H4 (cell line): ENCODE data around the gene CUX1. TPM values are rescaled to one million over a fixed set of nuclear protein-coding genes. Genes with fewer than 3 reads are reported as not detected.
"Not testable (repeated sequence)": the region's sequence is repeated elsewhere in the genome, so short reads cannot be mapped to it uniquely, and the experiment has no call there.

Experiments
- DNase-seq: peaks from one replicate; pipeline ENCODE4 v3.0.0-alpha.2; 2015; ENCODE audit warnings: low spot score
- total RNA-seq: library from RNA; depleted of rRNA; stranded (reverse); fragments of >200 nt; shearing (Covaris generic); gene quantifications from 2 replicates; pipeline ENCODE4 v1.2.3, GENCODE V29; 2014; rRNA removed

CUX1 gene
- total RNA-seq = 20.1 and 21.9 TPM in 2 replicates

- no peak for DNase-seq
Measured at GRCh38 chr7:101817471-101818286, at the start of gene CUX1. TSS of gene CUX1 (plus strand) at chr7:101817626. CDS start at chr7:101817640, 14 bp downstream.

GRCh38 chr7:101768280-101768679, 49.1 kb upstream of the CUX1 start:
- no peak for DNase-seq

- no peak for DNase-seq
Measured at GRCh38 chr7:101770466-101770865, 47.0 kb upstream of the CUX1 start.

GRCh38 chr7:101772508-101773211, 44.8 kb upstream of the CUX1 start:
- DNase-seq = no peak

GRCh38 chr7:101775181-101775580, 42.2 kb upstream of the CUX1 start:
- DNase-seq = no peak

- no peak for DNase-seq
Measured at GRCh38 chr7:101778026-101778580, 39.3 kb upstream of the CUX1 start.

- DNase-seq = no peak
Measured at GRCh38 chr7:101779267-101779666, 38.2 kb upstream of the CUX1 start.

- DNase-seq = no peak
Measured at GRCh38 chr7:101780281-101780680, 37.1 kb upstream of the CUX1 start.

GRCh38 chr7:101781439-101781838, 36.0 kb upstream of the CUX1 start:
- no peak for DNase-seq

GRCh38 chr7:101782476-101782875, 35.0 kb upstream of the CUX1 start:
- no peak for DNase-seq

- no peak for DNase-seq
Measured at GRCh38 chr7:101782896-101783295, 34.5 kb upstream of the CUX1 start.

GRCh38 chr7:101783381-101784181, 33.8 kb upstream of the CUX1 start:
- no peak for DNase-seq

GRCh38 chr7:101784292-101785127, 32.9 kb upstream of the CUX1 start:
- DNase-seq = no peak

GRCh38 chr7:101787864-101788263, 29.6 kb upstream of the CUX1 start:
- no peak for DNase-seq

- no peak for DNase-seq
Measured at GRCh38 chr7:101788517-101788916, 28.9 kb upstream of the CUX1 start.

- no peak for DNase-seq
Measured at GRCh38 chr7:101790566-101791293, 26.7 kb upstream of the CUX1 start.

GRCh38 chr7:101792051-101792681, 25.3 kb upstream of the CUX1 start:
- peak; percentile 51 for DNase-seq

- DNase-seq = not testable (repeated sequence)
Measured at GRCh38 chr7:101792682-101793071, 24.7 kb upstream of the CUX1 start.

GRCh38 chr7:101795461-101795860, 22.0 kb upstream of the CUX1 start:
- no peak for DNase-seq

- not testable (repeated sequence) for DNase-seq
Measured at GRCh38 chr7:101798173-101798572, 19.3 kb upstream of the CUX1 start.
